CD4-positive, CD25-positive, alpha-beta regulatory T cell (primary cell): ENCODE measurements around the gene COCH. TPM values are rescaled to one million over a fixed set of nuclear protein-coding genes. Genes with fewer than 3 reads are reported as not detected.

Experiments
- ATAC-seq, 2 donors: fragments of 150-1000 bp; cut with Tn5 transposase; one replicate each; pipeline ENCODE4 v1.10.0; 2021; ENCODE audit warnings: low read depth in 2 of 2, moderate number of reproducible peaks in 2 of 2, moderate library complexity in 1 of 2
- DNase-seq, 3 donors: peaks; one replicate each; pipeline versions ENCODE4 v3.0.0 to v3.0.0-alpha.2; 2012 to 2022; ENCODE audit warnings: mixed read lengths in 1 of 3
- H3K27ac ChIP-seq: one replicate; pipeline ENCODE4 v1.7.0; 2013; ENCODE audit warnings: mild to moderate bottlenecking, low read length; ENCODE audit not compliant: insufficient read depth, poor library complexity, severe bottlenecking
- H3K27me3 ChIP-seq: one replicate; pipeline ENCODE4 v1.7.0; 2013; ENCODE audit warnings: low read length; ENCODE audit not compliant: control insufficient read depth, insufficient read depth
- H3K36me3 ChIP-seq: one replicate; pipeline ENCODE4 v1.7.0; 2013; ENCODE audit warnings: mild to moderate bottlenecking, low read length, moderate library complexity; ENCODE audit not compliant: control insufficient read depth, insufficient read depth
- H3K4me1 ChIP-seq: 2 replicates; pipeline ENCODE4 v1.7.0; 2013; ENCODE audit warnings: mild to moderate bottlenecking, low read length; ENCODE audit not compliant: insufficient read depth, control insufficient read depth, poor library complexity, severe bottlenecking
- H3K4me3 ChIP-seq: one replicate; pipeline ENCODE4 v1.7.0; 2013; ENCODE audit warnings: low read depth, mild to moderate bottlenecking, low read length, moderate library complexity
- H3K9me3 ChIP-seq, 2 experiments: 1 replicate in 1 of 2; 2 replicates in 1 of 2; pipeline ENCODE4 v1.7.0; 2013; ENCODE audit warnings: low read length in 2 of 2, mild to moderate bottlenecking in 1 of 2, moderate library complexity in 1 of 2; ENCODE audit not compliant: control insufficient read depth in 2 of 2
- H3K27ac Mint-ChIP-seq, 3 donors: one replicate each; pipeline ENCODE4 v1.8.0; 2020 to 2022; ENCODE audit warnings: mild to moderate bottlenecking in 3 of 3, mixed read lengths in 3 of 3, moderate library complexity in 2 of 3
- H3K27me3 Mint-ChIP-seq: one replicate; pipeline ENCODE4 v1.8.0; 2022; ENCODE audit warnings: mild to moderate bottlenecking, mixed read lengths
- H3K36me3 Mint-ChIP-seq: one replicate; pipeline ENCODE4 v1.8.0; 2020; ENCODE audit warnings: mixed read lengths
- H3K4me1 Mint-ChIP-seq, 4 donors: one replicate each; pipeline ENCODE4 v1.8.0; 2020 to 2022; ENCODE audit warnings: mixed read lengths in 4 of 4, mild to moderate bottlenecking in 1 of 4
- H3K4me3 Mint-ChIP-seq, 4 donors: one replicate each; pipeline ENCODE4 v1.8.0; 2020 to 2022; ENCODE audit warnings: mild to moderate bottlenecking in 4 of 4, mixed read lengths in 4 of 4, moderate library complexity in 3 of 4
- H3K9me3 Mint-ChIP-seq, 7 donors: one replicate each; pipeline ENCODE4 v1.8.0; 2020 to 2022; ENCODE audit warnings: mixed read lengths in 7 of 7, mild to moderate bottlenecking in 3 of 7, moderate library complexity in 2 of 7
- polyA plus RNA-seq, 4 donors: library from polyadenylated mRNA; unstranded; fragments of 300-500 nt; fragmentation: Illumina TruSeq; gene quantifications; one replicate each; pipeline ENCODE4 v1.2.3, GENCODE V29; 2021
- total RNA-seq: library from RNA; stranded (reverse); gene quantifications from one replicate; pipeline ENCODE4 v1.2.3, GENCODE V29; 2022

COCH gene
- total and polyA plus RNA-seq, 5 donors from 2014 or later: 0.74 to 2.1 (median 1.0) TPM; not detected in 2

- Histone ChIP-seq H3K27me3 (peaks cover 21% of the 10 kb centered on the region), H3K27ac (no peak overlapping the region), H3K36me3 (no peaks in the 10 kb centered on the region), H3K9me3 (no peaks in the 10 kb centered on the region), H3K4me1 (peaks cover 18% of the 10 kb centered on the region), H3K4me3 (no peak overlapping the region)
- Mint-ChIP-seq H3K36me3 (no peaks in the 10 kb centered on the region), H3K9me3 (peaks cover 0 to 5% (median 0%) of the 10 kb centered on the region in 7 donors), H3K27me3 (peaks cover 50% of the 10 kb centered on the region), H3K27ac (no peak overlapping the region), H3K4me1 (peaks cover 6 to 21% (median 10%) of the 10 kb centered on the region in 4 donors), H3K4me3 (no peak overlapping the region)
- ATAC-seq (no peak), DNase-seq (no peak)
Observed at GRCh38 chr14:30876692-30877091, 2.3 kb downstream of the COCH start.

- H3K9me3 Mint-ChIP-seq: peaks cover 0 to 3% (median 0%) of the 10 kb centered on the region in 7 donors
Observed at GRCh38 chr14:30882431-30882830, 8.1 kb downstream of the COCH start.

GRCh38 chr14:30883508-30884294, 9.3 kb downstream of the COCH start:
- no peak overlapping the region for H3K4me3 ChIP-seq
- Mint-ChIP-seq H3K27ac (no peak overlapping the region), H3K4me3 (no peak overlapping the region), H3K36me3 (no peaks in the 10 kb centered on the region), H3K9me3 (peaks cover 0 to 2% (median 0%) of the 10 kb centered on the region in 7 donors), H3K4me1 (peaks cover 0 to 17% (median under 1%) of the 10 kb centered on the region in 4 donors), H3K27me3 (peaks cover 5% of the 10 kb centered on the region)
- H3K36me3 ChIP-seq: no peaks in the 10 kb centered on the region
- no peaks in the 10 kb centered on the region for H3K4me1 ChIP-seq
- ATAC-seq (no peak), DNase-seq (peak in 1 of 3 donors; percentile 23)
- H3K27ac ChIP-seq: no peak overlapping the region
- no peaks in the 10 kb centered on the region for H3K9me3 ChIP-seq
- no peaks in the 10 kb centered on the region for H3K27me3 ChIP-seq

More at GRCh38 chr14:30882431-30882830, 8.1 kb downstream of the COCH start:
- no peak for ATAC-seq
- H3K9me3 ChIP-seq: no peaks in the 10 kb centered on the region
- H3K4me3 Mint-ChIP-seq: no peak overlapping the region
- H3K4me1 ChIP-seq: no peaks in the 10 kb centered on the region
- H3K36me3 Mint-ChIP-seq: no peaks in the 10 kb centered on the region
- no peaks in the 10 kb centered on the region for H3K36me3 ChIP-seq
- peaks cover 8% of the 10 kb centered on the region for H3K27me3 Mint-ChIP-seq
- peaks cover 2% of the 10 kb centered on the region for H3K27me3 ChIP-seq
- DNase-seq: no peak
- no peak overlapping the region for H3K27ac Mint-ChIP-seq
- no peak overlapping the region for H3K4me3 ChIP-seq
- peaks cover 0 to 17% (median under 1%) of the 10 kb centered on the region in 4 donors for H3K4me1 Mint-ChIP-seq
- H3K27ac ChIP-seq: no peak overlapping the region

GRCh38 chr14:30884901-30885300, 10.5 kb downstream of the COCH start:
- peaks cover 5% of the 10 kb centered on the region for H3K27me3 Mint-ChIP-seq
- H3K4me3 Mint-ChIP-seq: no peak overlapping the region
- Histone ChIP-seq H3K9me3 (no peaks in the 10 kb centered on the region), H3K36me3 (no peaks in the 10 kb centered on the region), H3K27me3 (no peaks in the 10 kb centered on the region), H3K4me1 (no peaks in the 10 kb centered on the region), H3K4me3 (no peak overlapping the region), H3K27ac (no peak overlapping the region)
- ATAC-seq (no peak), DNase-seq (no peak)
- no peak overlapping the region for H3K27ac Mint-ChIP-seq
- H3K9me3 Mint-ChIP-seq: peaks cover 0 to 2% (median 0%) of the 10 kb centered on the region in 7 donors
- no peaks in the 10 kb centered on the region for H3K36me3 Mint-ChIP-seq
- peaks cover 0 to 17% (median 5%) of the 10 kb centered on the region in 4 donors for H3K4me1 Mint-ChIP-seq

GRCh38 chr14:30885840-30886740, 11.7 kb downstream of the COCH start:
- no peak for ATAC-seq
- no peak overlapping the region for H3K4me3 Mint-ChIP-seq
- H3K4me1 Mint-ChIP-seq: peaks cover 0 to 17% (median 5%) of the 10 kb centered on the region in 4 donors
- no peak overlapping the region for H3K27ac ChIP-seq
- H3K9me3 ChIP-seq: no peaks in the 10 kb centered on the region
- no peaks in the 10 kb centered on the region for H3K27me3 ChIP-seq
- peaks cover 5% of the 10 kb centered on the region for H3K27me3 Mint-ChIP-seq
- H3K4me3 ChIP-seq: no peak overlapping the region
- no peak overlapping the region for H3K27ac Mint-ChIP-seq
- no peaks in the 10 kb centered on the region for H3K36me3 ChIP-seq
- no peak for DNase-seq
- no peaks in the 10 kb centered on the region for H3K36me3 Mint-ChIP-seq
- H3K4me1 ChIP-seq: no peaks in the 10 kb centered on the region
- peaks cover 0 to 2% (median 0%) of the 10 kb centered on the region in 7 donors for H3K9me3 Mint-ChIP-seq

- DNase-seq (no peak), ATAC-seq (no peak)
- Mint-ChIP-seq H3K4me3 (no peak overlapping the region), H3K27me3 (no peaks in the 10 kb centered on the region), H3K36me3 (peaks cover 4% of the 10 kb centered on the region), H3K4me1 (peaks cover 0 to 5% (median 4%) of the 10 kb centered on the region in 4 donors), H3K27ac (peak overlapping the region in 1 of 3 donors; percentile 21), H3K9me3 (peaks cover 0 to 2% (median 0%) of the 10 kb centered on the region in 7 donors)
- no peaks in the 10 kb centered on the region for H3K9me3 ChIP-seq
- no peak overlapping the region for H3K27ac ChIP-seq
- H3K4me3 ChIP-seq: no peak overlapping the region
- no peaks in the 10 kb centered on the region for H3K4me1 ChIP-seq
- H3K36me3 ChIP-seq: peaks cover under 1% of the 10 kb centered on the region
- H3K27me3 ChIP-seq: no peaks in the 10 kb centered on the region
Observed at GRCh38 chr14:30888480-30889243, 14.3 kb downstream of the COCH start.

- H3K4me3 Mint-ChIP-seq: no peak overlapping the region
- H3K27ac ChIP-seq: no peak overlapping the region
- peaks cover 0 to 5% (median 2%) of the 10 kb centered on the region in 4 donors for H3K4me1 Mint-ChIP-seq
- H3K36me3 ChIP-seq: peaks cover 4% of the 10 kb centered on the region
- H3K9me3 ChIP-seq: no peaks in the 10 kb centered on the region
- H3K4me1 ChIP-seq: no peaks in the 10 kb centered on the region
- peaks cover 4% of the 10 kb centered on the region for H3K36me3 Mint-ChIP-seq
- no peak overlapping the region for H3K4me3 ChIP-seq
- no peaks in the 10 kb centered on the region for H3K27me3 ChIP-seq
- H3K27ac Mint-ChIP-seq: peak overlapping the region in 1 of 3 donors; percentile 21
- no peaks in the 10 kb centered on the region for H3K27me3 Mint-ChIP-seq
- ATAC-seq (no peak), DNase-seq (no peak)
- H3K9me3 Mint-ChIP-seq: peaks cover 0 to 2% (median 0%) of the 10 kb centered on the region in 7 donors
Observed at GRCh38 chr14:30889244-30889594, 14.9 kb downstream of the COCH start.
